HG02623 (cell line): ENCODE data around the gene CAMSAP3.

Experiments used
- ATAC-seq: cut with Tn5 transposase; IDR thresholded peaks from one replicate; pipeline ENCODE4 v1.9.1; 2021; ENCODE audit warnings: moderate library complexity; ENCODE audit not compliant: unreplicated experiment

Gene CAMSAP3

DNA sequence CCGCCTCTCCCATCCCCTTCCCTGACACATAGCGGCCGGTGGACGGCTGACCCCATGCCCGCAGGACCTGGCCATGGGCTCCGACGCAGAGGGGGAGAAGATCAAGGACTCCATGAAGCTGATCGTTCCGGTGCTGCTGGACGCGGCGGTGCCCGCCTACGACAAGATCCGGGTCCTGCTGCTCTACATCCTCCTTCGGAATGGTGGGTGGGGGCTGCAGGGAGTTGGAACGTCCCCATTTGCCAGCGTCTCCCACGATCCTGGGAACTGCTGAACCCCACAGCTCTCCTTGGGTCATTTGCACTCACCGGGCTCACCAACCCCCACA, 48.9 kb downstream of the CAMSAP3 start:
- ATAC-seq, result no peak

- no peak for ATAC-seq
Measured at GRCh38 chr19:7645163-7645562, 49.5 kb downstream of the CAMSAP3 start.

DNA sequence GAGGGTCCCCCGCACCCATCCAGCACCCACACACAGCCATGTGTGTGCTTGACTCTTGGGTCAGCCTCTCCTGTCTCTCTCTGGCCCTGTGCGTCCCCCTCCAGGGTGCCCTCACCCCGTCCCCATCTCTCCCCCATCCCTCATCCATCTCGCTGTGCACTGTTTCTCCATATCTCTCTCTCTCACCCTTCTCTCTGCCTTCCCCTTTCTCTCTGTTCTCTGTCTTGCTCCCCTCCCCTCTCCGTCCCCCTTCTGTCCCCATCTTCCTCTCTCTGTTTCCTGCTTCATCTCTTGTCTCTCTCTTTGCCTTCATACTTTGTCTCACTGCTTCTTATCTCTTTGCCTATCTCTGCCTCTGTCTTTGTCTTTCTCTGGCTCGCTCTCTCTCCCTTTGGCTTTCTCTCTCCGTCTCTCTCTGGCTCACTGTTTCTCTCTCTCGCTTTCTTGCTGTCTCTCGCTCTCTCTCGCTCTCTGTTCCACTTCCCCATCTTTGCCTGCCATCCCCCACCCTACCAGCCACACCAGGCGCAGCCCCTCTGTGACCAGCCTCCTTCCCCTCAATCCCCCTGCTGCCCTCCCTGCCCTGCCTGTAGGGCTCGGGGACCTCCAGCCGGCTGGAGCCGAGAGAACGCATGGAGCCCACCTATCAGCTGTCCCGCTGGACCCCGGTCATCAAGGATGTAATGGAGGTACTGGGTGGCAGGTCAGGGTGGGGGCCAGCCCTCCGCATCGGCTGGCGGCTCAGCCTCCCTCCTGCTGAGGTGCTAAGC, 50.2 kb downstream of the CAMSAP3 start:
- ATAC-seq, result no peak

DNA sequence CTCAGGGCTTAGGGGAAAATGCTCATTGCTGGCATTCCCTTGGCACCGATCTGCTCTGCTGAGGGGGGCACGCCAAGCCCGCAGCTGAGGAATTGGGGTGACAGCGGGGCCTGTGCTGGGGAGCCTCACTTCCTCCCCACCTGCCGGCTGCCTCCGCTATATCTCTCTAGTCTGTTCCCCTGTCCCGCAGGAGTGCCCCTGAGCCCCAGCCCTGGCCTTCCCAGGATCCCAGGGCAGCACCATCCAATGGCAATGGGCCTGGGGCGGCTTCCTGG, 50.7 kb downstream of the CAMSAP3 start:
- ATAC-seq, result no peak

DNA sequence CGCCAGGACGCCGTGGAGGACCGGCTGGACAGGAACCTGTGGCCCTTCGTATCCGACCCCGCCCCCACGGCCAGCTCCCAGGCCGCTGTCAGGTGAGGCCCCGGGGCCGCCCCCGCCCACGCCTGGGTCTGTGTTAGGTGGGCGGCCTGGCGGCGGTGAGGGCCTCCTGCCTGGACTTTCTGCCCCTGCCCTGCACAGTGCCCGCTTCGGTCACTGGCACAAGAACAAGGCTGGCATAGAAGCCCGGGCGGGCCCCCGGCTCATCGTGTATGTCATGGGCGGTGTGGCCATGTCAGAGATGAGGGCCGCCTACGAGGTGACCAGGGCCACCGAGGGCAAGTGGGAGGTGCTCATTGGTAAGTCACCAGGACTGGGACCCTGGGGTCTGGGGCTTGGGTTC, 51.5 kb downstream of the CAMSAP3 start:
- no peak for ATAC-seq

- no peak for ATAC-seq
Measured at GRCh38 chr19:7648265-7649014, 52.8 kb downstream of the CAMSAP3 start.

DNA sequence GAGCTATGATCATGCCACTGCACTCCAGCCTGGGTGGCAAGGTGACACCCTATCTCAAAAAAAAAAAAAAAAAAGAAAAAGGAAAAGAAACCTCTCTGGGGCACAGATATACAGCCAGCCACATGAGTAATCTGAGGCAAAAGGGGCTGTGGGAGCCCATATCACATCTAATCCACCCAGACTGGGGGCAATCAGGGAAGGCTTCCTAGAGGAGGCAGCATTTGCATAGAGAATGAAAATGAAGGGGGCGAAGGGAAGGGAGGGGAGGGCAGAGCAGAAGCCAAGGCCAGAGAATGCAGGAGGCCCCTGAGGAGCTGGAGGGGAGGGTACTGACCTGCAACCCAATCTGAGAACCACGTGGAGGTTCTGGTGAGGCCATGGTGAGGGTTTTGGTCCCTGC, 54.5 kb downstream of the CAMSAP3 start:
- ATAC-seq, result no peak

DNA sequence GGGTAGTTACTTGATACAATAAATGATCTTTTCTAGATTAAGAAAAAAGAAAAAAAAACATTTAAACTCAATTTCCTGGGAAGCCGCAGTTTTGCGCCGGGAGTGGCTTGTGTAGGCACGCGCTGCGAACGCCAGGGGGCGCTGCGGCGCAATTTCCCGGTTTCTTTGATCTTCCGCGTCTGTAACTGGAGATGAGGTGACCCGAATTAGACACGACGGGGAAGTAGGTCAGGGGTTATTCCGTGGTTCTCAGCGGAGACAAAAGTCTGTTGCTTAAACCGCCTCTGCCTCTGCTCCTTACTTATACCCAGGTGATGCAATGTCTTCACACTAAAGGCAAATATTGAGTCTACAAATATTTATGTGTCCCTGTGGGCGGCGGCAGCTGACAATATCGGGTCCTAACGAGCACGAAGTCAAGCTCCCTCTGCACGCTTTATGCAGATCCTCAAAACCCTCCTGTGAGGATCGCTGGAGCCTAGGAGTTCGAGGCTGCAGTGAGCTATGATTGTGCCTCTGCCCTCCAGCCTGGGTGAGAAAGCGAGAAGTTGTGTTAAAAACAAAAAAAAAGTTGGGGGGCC, 56.5 kb downstream of the CAMSAP3 start:
- ATAC-seq, result no peak

- no peak for ATAC-seq
Measured at GRCh38 chr19:7654401-7654800, 58.7 kb downstream of the CAMSAP3 start.

DNA sequence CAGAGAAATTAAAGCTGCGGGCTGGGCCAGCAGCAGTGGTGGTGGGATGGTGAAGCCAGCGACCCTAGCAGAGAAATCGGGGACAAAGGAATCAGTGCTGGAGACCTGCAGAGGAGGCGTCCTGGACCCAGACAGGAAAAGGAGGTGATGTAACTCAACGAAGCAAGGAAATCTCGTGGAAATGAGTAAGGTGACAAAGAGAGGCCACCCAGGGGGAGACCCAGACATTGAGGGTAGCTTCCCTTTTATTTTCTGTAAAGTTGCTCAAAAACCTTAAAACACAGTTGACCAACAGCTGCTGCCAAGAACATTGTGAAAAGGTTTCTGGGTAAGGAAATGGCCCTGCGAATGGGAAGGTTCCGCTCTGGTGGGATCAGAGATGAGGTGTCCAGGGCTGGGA, 59.9 kb downstream of the CAMSAP3 start:
- ATAC-seq, result no peak

DNA sequence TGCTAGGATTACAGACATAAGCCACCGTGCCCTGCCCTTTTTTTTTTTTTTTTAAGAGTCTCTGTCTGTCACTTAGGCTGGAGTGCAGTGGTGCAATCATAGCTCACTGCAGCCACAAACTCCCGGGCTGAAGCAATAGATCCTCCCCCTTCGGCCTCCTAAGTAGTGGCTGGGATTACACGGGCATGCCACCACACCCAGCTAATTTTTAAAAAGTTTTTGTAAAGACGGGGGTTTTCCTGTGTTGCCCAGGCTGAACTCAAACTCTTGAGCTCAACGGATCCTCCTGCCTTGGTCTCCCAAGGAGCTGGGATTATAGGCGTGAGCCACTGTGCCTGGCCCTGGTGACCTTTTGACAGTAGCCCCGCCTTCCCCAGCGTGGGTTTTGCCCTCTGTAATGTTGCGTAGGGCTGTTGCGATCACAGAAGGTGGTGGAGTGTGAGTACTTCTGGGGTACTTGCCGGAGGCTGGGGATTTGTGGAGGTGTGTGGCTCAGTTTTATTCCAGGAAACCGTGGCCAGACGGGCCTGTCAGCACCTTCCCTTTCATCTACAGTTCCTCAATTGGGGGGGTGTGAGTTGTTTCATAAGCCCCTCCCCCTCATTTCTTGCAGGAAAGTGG, 61.6 kb downstream of the CAMSAP3 start:
- no peak for ATAC-seq

GRCh38 chr19:7658219-7658686, 62.6 kb downstream of the CAMSAP3 start:
- no peak for ATAC-seq

DNA sequence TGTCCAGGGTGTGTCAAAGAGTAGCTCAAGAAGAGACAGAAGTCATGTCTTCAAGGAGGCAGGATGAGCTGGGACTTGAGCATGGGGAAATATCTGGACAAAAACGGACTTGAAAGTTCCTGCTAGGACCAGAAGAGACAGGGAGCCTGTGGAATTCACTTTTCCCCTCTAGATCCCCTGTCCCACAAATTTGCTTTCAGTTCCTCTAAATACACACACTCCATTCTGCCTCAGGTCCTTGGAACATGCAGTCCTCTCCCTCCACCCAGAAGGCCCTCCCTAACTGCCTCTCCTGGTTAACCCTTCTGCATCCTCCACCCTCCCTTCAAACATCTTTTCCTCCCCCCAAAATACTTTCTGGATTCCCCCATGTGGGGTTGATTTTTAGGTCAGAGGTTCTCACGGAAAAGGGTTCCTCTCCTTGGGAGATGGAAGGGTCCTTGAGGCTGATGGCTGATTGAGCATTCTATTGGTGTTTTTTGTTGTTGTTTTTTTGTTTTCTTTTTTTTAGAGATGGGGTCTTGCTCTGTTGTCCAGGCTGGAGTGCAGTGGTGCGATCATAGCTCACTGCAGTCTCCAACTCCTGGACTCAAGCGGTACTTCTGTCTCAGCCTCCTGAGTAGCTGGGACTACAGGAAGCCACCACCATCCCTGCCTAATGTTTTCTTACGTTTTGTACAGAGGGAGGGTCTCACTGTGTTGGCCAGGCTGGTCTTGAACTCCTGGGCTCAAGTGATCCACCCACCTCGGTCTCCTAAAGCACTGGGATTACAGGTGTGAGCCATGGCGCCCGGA, 66.3 kb downstream of the CAMSAP3 start:
- ATAC-seq, result no peak

- ATAC-seq, result no peak
Measured at GRCh38 chr19:7662657-7663056, 67.0 kb downstream of the CAMSAP3 start.

GRCh38 chr19:7663706-7664105, 68.0 kb downstream of the CAMSAP3 start:
- ATAC-seq, result no peak

- no peak for ATAC-seq
Measured at GRCh38 chr19:7665076-7665475, 69.4 kb downstream of the CAMSAP3 start.
